Left ventricle myocardium inferior (tissue), 1 donor: ENCODE measurements around the gene IRF2BPL. TPM values are rescaled to one million over a fixed set of nuclear protein-coding genes. Genes with fewer than 3 reads are reported as not detected.
A peak's percentile ranks its signal among the peaks of the same experiment; 100 is the strongest.

Source experiments
- DNase-seq: peaks from one replicate; pipeline ENCODE4 v3.0.0-alpha.2; 2020
- H3K27ac ChIP-seq: fragments of 200-600 bp; replicated peaks from 2 replicates; pipeline ENCODE4 v1.8.0; 2021
- H3K27me3 ChIP-seq: fragments of 200-600 bp; 2 replicates; pipeline ENCODE4 v1.8.0; 2021; ENCODE audit warnings: low read depth
- H3K36me3 ChIP-seq: fragments of 200-600 bp; 2 replicates; pipeline ENCODE4 v1.8.0; 2021
- H3K4me1 ChIP-seq: fragments of 200-600 bp; 2 replicates; pipeline ENCODE4 v1.8.0; 2021
- H3K4me3 ChIP-seq: fragments of 200-600 bp; 2 replicates; pipeline ENCODE4 v1.8.0; 2021; ENCODE audit warnings: mild to moderate bottlenecking, moderate library complexity
- H3K9me3 ChIP-seq: fragments of 200-600 bp; replicated peaks from 2 replicates; pipeline ENCODE4 v1.8.0; 2021
- CTCF ChIP-seq: fragments of 200-600 bp; IDR thresholded peaks from 2 replicates; pipeline ENCODE4 v1.8.0; 2021; ENCODE audit warnings: antibody characterized with exemption, mild to moderate bottlenecking, borderline replicate concordance
- intact Hi-C: fragments of 100-400 bp; cut with micrococcal nuclease; formaldehyde crosslinking; loops from one replicate; pipeline ENCODE4 v1.11.0; 2022
- long read RNA-seq: library from polyadenylated mRNA; unstranded; transcript quantifications from one replicate; pipeline ENCODE4 v2.0.0, GENCODE V29; 2021
- total RNA-seq: library from RNA; stranded (reverse); fragmentation: NEBNext Ultra II Directional; extraction: Animal tissue kit (Norgen Biotek cat#: 25700); gene quantifications from one replicate; pipeline ENCODE4 v1.2.1, GENCODE V29; 2021
- donor health status: DM: no; HTN: yes; CAD: no; lungs with severe emphysema.

Gene IRF2BPL
- total RNA-seq: 35.5 TPM
- long read RNA-seq, full-length matches to known transcripts: 81 of 82 reads
- long read RNA-seq, partial matches to known transcripts: 0 of 82 reads
- long read RNA-seq, other reads (novel, unspliced or antisense): 1 of 82 reads

DNA sequence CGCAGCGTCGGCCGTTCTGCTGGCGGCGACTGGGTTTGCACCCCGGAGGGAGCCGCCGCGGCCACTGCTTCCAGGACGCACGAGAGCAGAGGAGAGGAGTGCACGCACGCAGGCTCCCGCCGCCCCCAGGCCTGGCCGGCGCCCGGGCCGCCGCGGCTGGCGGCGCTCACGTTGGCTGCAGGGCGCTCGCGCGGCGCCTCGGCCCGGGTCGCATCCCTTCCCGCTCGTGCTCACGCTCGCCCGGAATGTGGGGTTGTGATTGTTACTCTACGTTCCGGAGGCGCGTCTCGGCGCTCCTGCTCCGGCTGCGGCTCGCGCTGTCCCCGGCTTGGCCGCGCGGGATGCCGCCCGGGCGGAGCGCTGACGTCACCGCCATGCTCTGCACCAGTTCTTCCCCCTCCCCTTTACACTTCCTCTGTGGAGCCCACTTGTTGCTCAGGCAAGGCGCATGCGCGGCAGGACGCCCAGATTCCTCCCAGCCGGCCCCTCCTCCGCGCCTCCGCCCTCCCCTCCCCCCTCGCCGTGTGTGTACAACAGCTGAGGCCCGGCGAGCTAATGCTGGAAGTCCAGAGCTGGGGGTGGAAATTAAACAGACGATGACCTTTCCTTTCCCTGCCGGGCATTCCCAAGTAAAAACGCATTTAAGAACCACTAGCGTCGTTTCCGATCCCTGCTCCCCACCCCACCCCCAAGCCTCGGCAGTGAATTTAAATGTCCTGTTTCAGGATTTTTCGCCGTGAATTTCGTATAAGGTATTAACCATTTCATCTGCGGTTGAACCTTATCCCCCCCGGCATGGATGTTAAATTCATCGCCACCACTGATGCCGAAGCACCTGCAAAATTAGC is at the start of gene IRF2BPL:
Gene IRF2BPL (minus strand): TSS at position 325 of the 848 bp plus-strand sequence. CDS start 916 bp downstream, outside the sequence.
- Histone ChIP-seq H3K36me3 (peaks cover 17% of the 10 kb centered on the region), H3K27me3 (no peaks in the 10 kb centered on the region), H3K9me3 (no peaks in the 10 kb centered on the region), H3K4me3 (peak within 1 kb of the TSS; percentile 89), H3K27ac (peak within 1 kb of the TSS; percentile 100), H3K4me1 (peaks cover 92% of the 10 kb centered on the region)
- intact Hi-C loops: no loop called here
- no peak for TF ChIP-seq CTCF
- DNase-seq: peak; percentile 99

GRCh38 chr14:77077040-77077439 is 48.5 kb upstream of the IRF2BPL start:
- peaks cover 38% of the 10 kb centered on the region for H3K4me1 ChIP-seq
- intact Hi-C loops: no loop called here
- H3K27ac ChIP-seq: peak overlapping the region; percentile 91
- peaks cover 3% of the 10 kb centered on the region for H3K36me3 ChIP-seq
- H3K9me3 ChIP-seq: peaks cover 10% of the 10 kb centered on the region
- H3K27me3 ChIP-seq: no peaks in the 10 kb centered on the region
- peak overlapping the region; percentile 52 for H3K4me3 ChIP-seq
- no peak for DNase-seq
- no peak for TF ChIP-seq CTCF

DNA sequence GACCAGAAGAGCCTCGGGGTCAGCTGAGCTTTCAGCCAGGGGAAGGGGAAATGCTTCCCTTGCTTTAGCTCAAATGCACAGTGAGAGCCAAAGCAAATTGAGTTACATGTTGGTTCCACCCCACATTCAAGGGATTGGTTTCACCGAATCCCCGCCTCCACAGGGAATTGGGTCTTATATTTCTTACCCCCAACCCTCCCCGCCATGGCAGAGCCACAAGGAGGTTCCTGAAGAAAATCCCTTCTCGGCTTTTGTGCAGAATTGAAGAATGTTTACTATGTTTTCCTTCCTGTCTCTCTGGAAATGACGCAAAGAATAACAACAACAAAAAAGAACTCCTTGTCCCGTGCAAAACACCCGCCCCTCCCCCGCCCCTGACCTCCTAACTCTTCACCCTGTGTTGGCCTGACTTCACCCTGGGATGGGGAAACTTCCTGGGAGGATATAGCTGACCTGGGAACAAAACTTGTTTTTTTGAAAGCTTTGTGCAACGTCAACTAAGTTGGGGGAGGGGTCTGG is 47.7 kb upstream of the IRF2BPL start:
- DNase-seq: peak; percentile 86
- Histone ChIP-seq H3K4me3 (peak overlapping the region; percentile 52), H3K4me1 (peaks cover 38% of the 10 kb centered on the region), H3K27ac (peak overlapping the region; percentile 91), H3K36me3 (peaks cover 3% of the 10 kb centered on the region), H3K27me3 (no peaks in the 10 kb centered on the region), H3K9me3 (peaks cover 10% of the 10 kb centered on the region)
- intact Hi-C loops: no loop called here
- TF ChIP-seq CTCF: no peak

DNA sequence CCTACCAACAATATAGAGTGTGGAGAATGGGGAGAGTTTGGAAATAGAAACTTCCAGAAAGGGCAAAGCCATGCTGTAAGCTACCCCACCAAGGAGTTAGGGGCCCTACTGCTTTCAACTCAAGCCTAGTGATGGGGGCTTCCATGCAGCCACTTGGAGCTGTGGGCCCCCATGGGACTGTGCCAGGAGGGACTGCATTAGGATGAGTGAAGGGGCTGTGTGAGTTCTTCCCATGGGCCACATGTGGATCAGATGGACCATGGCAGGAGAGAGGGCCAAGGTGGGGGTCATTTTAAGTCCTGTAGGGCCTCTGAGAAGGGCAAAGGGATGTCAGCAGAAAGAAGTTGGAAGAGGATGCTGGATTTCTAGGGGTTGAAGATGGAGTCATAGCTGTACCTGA is 46.5 kb upstream of the IRF2BPL start:
- H3K27me3 ChIP-seq: no peaks in the 10 kb centered on the region
- DNase-seq: no peak
- peak overlapping the region; percentile 91 for H3K27ac ChIP-seq
- peaks cover 4% of the 10 kb centered on the region for H3K9me3 ChIP-seq
- intact Hi-C loops: loop anchor here (5.0 kb wide), 1 partner anchor 198 kb away; no protein-coding TSS in a partner anchor
- no peak for TF ChIP-seq CTCF
- peaks cover 49% of the 10 kb centered on the region for H3K4me1 ChIP-seq
- peak overlapping the region; percentile 52 for H3K4me3 ChIP-seq
- H3K36me3 ChIP-seq: peaks cover 3% of the 10 kb centered on the region

DNA sequence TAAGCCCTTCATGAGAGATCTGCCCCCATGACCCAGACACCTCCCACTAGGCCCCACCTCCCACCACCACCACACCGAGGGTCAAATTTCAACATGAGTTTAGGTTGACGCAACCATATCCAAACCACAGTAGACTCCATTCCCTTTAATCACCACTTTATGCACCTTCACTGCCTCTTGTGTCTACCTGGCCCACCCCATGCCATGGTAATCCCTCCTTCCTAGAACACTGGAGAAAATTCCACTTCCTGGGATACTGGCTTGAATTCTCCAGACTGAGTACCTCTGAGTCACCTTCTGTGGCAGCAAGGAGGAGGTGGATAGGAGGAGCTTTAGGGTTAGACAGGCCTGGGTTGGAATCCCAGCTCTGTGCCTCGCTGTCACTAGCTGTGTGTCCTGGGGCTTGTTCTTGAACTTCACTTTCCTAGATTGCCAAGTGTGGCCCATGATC is 43.5 kb upstream of the IRF2BPL start:
- Histone ChIP-seq H3K4me1 (peaks cover 66% of the 10 kb centered on the region), H3K27ac (peak overlapping the region; percentile 32), H3K4me3 (no peak overlapping the region), H3K9me3 (no peaks in the 10 kb centered on the region), H3K27me3 (no peaks in the 10 kb centered on the region), H3K36me3 (peaks cover 3% of the 10 kb centered on the region)
- no peak for TF ChIP-seq CTCF
- no peak for DNase-seq
- intact Hi-C loops: loop anchor here (5.0 kb wide), 1 partner anchor 195 kb away; no protein-coding TSS in a partner anchor
